ENCODE results near the gene HMCN1.
"Not testable (repeated sequence)": the region's sequence is repeated elsewhere in the genome, so short reads cannot be mapped to it uniquely, and the experiment has no call there.

Gene HMCN1

GRCh38 chr1:186152227-186152619, 418.0 kb downstream of the HMCN1 start:
- DNase-seq (ENCODE audit: low read depth in 3 of 3) = no peak

GRCh38 chr1:186152620-186153239, 418.5 kb downstream of the HMCN1 start:
- no peak for DNase-seq (ENCODE audit: low read depth in 3 of 3)

- no peak for DNase-seq (ENCODE audit: low read depth in 3 of 3)
These were observed 420.5 kb downstream of the HMCN1 start for GRCh38 chr1:186154651-186155050.

GRCh38 chr1:186155594-186155993, 421.4 kb downstream of the HMCN1 start:
- no peak for DNase-seq (ENCODE audit: low read depth in 3 of 3)

GRCh38 chr1:186162895-186163294, 428.7 kb downstream of the HMCN1 start:
- DNase-seq (ENCODE audit: low read depth in 3 of 3) = not testable (repeated sequence)

GRCh38 chr1:186164773-186165172, 430.6 kb downstream of the HMCN1 start:
- no peak for DNase-seq (ENCODE audit: low read depth in 3 of 3)

GRCh38 chr1:186165303-186165702, 431.1 kb downstream of the HMCN1 start:
- no peak for DNase-seq (ENCODE audit: low read depth in 3 of 3)

GRCh38 chr1:186167096-186167668, 433.0 kb downstream of the HMCN1 start:
- DNase-seq (ENCODE audit: low read depth in 3 of 3) = no peak

GRCh38 chr1:186175588-186175987, 441.4 kb downstream of the HMCN1 start:
- no peak for DNase-seq (ENCODE audit: low read depth in 3 of 3)

- no peak for DNase-seq (ENCODE audit: low read depth in 3 of 3)
These were observed 444.3 kb downstream of the HMCN1 start for GRCh38 chr1:186178426-186179043.

GRCh38 chr1:186179231-186179630, 445.0 kb downstream of the HMCN1 start:
- no peak for DNase-seq (ENCODE audit: low read depth in 3 of 3)

GRCh38 chr1:186183219-186183618, 449.0 kb downstream of the HMCN1 start:
- DNase-seq (ENCODE audit: low read depth in 3 of 3) = peak in 1 of 3 experiments; percentile 31

GRCh38 chr1:186183970-186184628, 449.9 kb downstream of the HMCN1 start:
- no peak for DNase-seq (ENCODE audit: low read depth in 3 of 3)

- DNase-seq (ENCODE audit: low read depth in 3 of 3) = not testable (repeated sequence)
These were observed 452.1 kb downstream of the HMCN1 start for GRCh38 chr1:186186251-186186650.

GRCh38 chr1:186187601-186188000, 453.4 kb downstream of the HMCN1 start:
- DNase-seq (ENCODE audit: low read depth in 3 of 3) = no peak

- no peak for DNase-seq (ENCODE audit: low read depth in 3 of 3)
These were observed 453.9 kb downstream of the HMCN1 start for GRCh38 chr1:186188004-186188539.

- DNase-seq (ENCODE audit: low read depth in 3 of 3) = no peak
These were observed 454.5 kb downstream of the HMCN1 start for GRCh38 chr1:186188736-186189135.

GRCh38 chr1:186189156-186189555, 455.0 kb downstream of the HMCN1 start:
- no peak for DNase-seq (ENCODE audit: low read depth in 3 of 3)

- DNase-seq (ENCODE audit: low read depth in 3 of 3) = no peak
These were observed 457.3 kb downstream of the HMCN1 start for GRCh38 chr1:186191511-186191910.

GRCh38 chr1:186193224-186193623, 459.0 kb downstream of the HMCN1 start:
- no peak for DNase-seq (ENCODE audit: low read depth in 3 of 3)

GRCh38 chr1:186194107-186194756, 460.0 kb downstream of the HMCN1 start:
- no peak for DNase-seq (ENCODE audit: low read depth in 3 of 3)

- no peak for DNase-seq (ENCODE audit: low read depth in 3 of 3)
These were observed 461.3 kb downstream of the HMCN1 start for GRCh38 chr1:186195377-186195931.
